Pulmonary artery endothelial cell (primary cell): ENCODE results near the gene KLHL29. TPM values are rescaled to one million over a fixed set of nuclear protein-coding genes. Genes with fewer than 3 reads are reported as not detected.
"Not testable (repeated sequence)": the region's sequence is repeated elsewhere in the genome, so short reads cannot be mapped to it uniquely, and the experiment has no call there.

Source experiments
- DNase-seq: peaks from one replicate; pipeline ENCODE4 v3.0.0-alpha.2; 2011; ENCODE audit warnings: low read depth, low spot score
- total RNA-seq: library from RNA; depleted of rRNA; stranded (reverse); fragments of >200 nt; gene quantifications from 2 replicates; pipeline ENCODE4 v1.2.3, GENCODE V29; 2014

KLHL29 gene
- total RNA-seq, 1 donor from 2014 or later, result 4.2 TPM

GRCh38 chr2:23705771-23706612 lies 321.0 kb downstream of the KLHL29 start:
- DNase-seq, result no peak

DNA sequence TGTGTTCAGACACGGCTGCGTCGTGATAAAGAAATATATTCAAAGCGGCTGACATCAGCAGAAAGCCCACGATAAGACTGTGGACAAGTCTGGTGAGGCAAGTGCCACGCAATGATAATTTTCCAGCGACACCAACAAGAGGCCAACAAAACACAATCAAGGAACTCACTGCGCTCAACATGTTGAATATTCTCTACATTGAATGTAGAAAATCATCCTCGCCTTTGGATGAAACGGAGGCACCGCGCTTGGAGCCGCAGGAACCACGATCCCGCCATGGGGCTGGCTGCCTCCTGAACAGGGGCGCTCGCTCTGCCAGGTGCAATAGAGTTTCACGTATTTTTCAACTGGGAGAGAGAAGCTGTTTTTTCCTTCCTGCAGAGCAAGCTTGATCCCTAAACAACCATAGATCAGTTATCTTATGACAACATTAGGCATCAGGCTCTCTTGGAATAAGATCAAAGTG lies 321.7 kb downstream of the KLHL29 start:
- DNase-seq, result no peak

- DNase-seq, result no peak
Measured at GRCh38 chr2:23707096-23707495, 322.1 kb downstream of the KLHL29 start.

- no peak for DNase-seq
Measured at GRCh38 chr2:23708771-23709170, 323.8 kb downstream of the KLHL29 start.

GRCh38 chr2:23709311-23709710 lies 324.3 kb downstream of the KLHL29 start:
- no peak for DNase-seq

DNA sequence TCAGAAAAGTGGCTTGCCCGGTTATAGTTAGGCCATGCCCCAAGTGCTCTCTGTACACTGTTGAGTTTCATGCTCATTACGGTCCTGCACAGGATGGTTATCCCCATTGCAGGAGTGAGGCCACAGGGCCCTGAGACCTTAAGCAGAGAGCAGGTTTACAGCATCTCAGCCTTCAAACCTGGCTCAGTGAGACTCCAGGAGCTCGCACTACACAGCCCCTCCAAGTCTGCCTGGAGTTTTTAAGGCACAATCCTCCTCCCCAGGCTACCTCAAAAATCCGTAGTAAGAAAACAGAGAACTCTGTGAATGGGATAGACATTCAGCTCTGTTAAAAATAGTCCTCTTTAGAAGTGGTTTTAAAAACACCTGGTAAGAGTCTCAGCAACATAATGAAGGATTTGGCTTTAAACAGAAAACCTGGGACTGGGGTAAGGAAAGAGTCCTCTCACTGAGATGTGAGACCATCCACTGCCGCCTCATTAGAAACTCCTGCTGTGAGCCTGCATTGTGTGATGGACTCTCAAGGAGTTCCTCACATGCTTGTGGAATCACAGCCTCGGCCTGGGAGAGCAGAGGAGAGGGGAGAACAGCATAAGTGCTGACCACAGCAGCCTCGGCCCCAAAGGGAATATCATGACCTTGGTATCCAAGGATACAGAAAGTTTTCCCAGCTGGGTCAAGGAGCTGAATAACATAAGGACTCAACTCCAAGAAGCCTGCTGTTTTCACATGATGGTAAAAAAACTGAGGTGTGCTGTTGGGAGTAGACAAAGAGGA lies 327.2 kb downstream of the KLHL29 start:
- DNase-seq, result no peak

GRCh38 chr2:23712756-23713151 lies 327.8 kb downstream of the KLHL29 start:
- no peak for DNase-seq

GRCh38 chr2:23713351-23713750 lies 328.4 kb downstream of the KLHL29 start:
- DNase-seq, result no peak

GRCh38 chr2:23718931-23719700 lies 334.1 kb downstream of the KLHL29 start:
- DNase-seq, result no peak

- DNase-seq, result no peak
Measured at GRCh38 chr2:23719716-23720115, 334.7 kb downstream of the KLHL29 start.

DNA sequence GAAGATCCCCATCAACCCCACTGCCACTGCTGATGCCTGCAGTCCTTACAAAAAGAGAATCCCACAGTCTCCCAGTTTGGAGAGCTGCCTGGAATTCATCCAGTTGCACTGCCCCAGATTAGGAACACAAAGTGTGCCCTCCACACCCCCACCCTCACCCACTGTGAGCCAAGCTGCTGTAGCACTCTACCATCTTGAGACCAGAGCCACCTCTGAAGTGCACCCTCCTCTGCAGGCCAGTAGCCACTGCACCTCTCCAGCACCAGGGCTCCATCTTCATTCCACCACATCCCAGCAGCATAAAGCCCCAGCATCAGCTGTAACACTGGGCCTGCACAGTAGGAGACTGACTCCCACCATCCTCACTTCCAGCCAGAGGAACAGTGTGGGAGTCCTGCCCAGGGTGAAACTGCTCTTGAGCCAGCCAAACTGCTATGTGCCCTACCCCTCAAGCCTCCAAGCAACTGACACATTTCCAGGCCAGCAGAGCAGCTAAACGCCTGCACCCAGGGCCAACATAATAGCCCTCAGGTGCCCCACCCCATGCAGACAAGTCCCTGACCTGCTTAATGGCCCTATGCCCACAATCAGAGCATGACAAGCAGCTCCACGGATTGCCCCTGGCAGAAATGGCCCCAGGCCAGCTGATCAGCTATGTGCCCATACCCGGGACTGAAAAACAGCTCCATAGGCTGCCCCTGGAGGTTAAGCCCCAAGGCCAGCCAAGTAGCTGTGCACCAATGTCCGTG lies 335.9 kb downstream of the KLHL29 start:
- DNase-seq, result no peak

- no peak for DNase-seq
Measured at GRCh38 chr2:23721454-23721826, 336.5 kb downstream of the KLHL29 start.

DNA sequence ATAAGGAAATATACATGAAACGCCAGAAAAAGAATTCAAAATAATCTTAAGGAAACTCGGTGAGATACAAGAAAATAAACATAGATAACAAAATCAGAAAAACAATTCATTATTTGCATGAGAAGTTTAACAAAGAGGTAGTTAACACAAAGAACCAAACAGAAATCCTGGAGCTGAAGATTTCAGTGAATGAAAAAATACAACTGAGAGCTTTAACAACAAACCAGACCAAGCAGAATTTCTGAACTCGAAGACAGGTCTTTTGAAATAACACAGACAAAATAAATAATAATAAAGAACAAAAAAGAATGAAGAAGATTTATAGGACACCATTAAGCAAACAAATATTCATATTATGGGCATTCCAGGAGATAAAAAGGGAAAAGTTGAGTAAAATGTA lies 337.3 kb downstream of the KLHL29 start:
- DNase-seq, result no peak

DNA sequence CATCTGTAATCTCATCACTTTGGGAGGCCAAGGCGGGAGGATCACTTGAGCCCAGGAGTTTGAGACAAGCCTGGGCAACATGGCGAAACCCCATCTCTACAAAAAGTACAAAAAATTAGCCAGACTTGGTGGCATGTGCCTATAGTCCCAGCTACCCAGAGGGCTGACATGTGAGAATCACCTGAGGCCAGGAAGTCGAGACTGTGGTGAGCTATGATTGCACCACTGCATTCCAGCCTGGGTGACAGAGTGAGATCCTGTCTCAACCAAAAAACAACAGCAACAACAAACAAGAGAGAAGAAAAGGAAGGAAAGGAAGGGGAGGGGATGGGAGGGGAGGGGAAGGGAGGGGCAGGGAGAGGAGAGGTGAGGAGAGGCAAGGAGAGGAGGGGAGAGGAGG lies 338.1 kb downstream of the KLHL29 start:
- not testable (repeated sequence) for DNase-seq

- DNase-seq, result no peak
Measured at GRCh38 chr2:23734416-23734815, 349.4 kb downstream of the KLHL29 start.

DNA sequence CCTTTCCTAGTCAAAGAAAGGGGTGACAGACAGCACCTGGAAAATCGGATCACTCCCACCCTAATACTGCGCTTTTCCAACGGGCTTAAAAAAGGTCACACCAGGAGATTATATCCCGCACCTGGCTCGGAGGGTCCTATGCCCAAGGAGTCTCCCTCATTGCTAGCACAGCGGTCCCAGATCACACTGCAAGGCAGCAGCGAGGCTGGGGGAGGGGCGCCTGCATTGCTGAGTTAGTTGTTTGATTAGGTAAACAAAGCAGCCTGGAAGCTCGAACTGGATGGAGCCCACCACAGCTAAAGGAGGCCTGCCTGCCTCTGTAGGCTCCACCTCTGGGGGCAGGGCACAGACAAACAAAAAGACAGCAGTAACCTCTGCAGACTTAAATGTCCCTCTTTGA lies 351.8 kb downstream of the KLHL29 start:
- DNase-seq, result not testable (repeated sequence)

DNA sequence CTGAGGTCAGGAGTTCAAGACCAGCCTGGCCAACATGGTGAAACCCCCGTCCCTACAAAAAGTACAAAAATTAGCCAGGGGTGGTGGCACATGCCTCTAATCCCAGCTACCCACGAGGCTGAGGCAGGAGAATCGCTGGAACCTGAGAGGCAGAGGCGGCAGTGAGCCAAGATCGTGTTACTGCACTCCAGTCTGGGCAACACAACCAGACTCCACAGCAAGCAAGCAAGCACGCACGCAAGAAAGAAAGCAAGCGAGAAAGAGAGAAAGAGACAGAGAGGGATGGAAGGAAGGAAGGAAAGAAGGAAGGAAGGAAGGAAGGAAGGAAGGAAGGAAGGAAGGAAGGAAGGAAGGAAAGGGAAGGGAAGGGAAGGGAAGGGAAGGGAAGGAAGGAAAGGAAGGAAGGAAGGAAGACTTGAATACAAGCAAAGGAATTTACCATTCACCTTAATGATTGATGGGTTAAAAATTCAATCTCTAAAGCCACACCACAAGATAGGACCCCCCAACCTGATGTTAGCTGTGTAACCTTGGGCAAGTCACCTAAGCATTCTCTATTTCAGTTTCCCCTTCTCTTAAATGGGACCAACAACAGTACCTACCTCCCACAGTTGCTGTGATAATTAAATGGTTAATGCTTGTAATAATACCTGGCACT lies 360.2 kb downstream of the KLHL29 start:
- no peak for DNase-seq

DNA sequence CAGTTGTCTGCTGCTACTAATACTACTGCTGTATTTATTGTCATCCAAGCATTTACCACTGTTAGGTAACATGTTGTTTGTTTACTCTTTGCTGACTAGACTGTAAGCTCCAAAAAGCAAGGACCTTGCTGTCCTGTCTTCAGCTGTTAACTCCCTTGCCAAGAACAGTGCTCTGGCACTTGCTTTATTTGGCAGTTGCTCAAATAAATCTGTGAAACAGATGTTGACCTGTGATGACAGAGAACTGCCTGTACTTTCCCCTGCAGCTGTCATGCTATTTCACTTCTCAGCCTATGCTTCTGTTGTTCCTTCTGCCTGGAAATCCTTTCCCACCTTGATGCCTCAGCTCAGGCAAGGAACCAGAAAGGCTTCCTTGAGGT lies 360.7 kb downstream of the KLHL29 start:
- no peak for DNase-seq

- DNase-seq, result no peak
Measured at GRCh38 chr2:23746141-23746863, 361.3 kb downstream of the KLHL29 start.

DNA sequence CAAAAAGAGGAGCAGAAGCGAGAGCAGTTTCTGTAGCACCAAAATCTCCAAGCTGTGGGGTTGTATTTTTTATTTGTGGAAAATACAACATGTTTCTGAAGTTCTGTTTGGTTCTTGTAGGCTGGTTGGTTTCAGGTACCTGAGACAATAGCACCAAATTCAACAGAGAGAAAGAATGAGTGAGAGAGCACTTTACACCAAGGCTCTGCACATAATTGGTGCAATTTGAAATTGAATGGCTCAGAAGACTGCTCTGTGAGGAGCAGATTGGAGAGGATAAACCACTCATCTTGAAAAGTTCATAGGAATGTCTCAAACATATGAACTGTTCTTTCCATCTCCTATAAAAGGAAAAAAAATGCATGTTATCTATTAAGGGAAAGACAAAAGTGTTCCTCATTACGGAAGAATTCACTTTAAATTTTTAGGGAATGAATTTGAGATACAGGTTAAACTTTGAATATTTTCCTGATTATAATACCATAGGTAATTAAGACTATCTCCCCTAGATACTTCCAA lies 366.8 kb downstream of the KLHL29 start:
- no peak for DNase-seq
